ENCODE data around the gene MLYCD.

GRCh38 chr16:83914091-83914710, 15.3 kb downstream of the MLYCD start:
- TF ChIP-seq POLR2A (IDR thresholded peaks at IDR 0.05) (no peak), CTCF (IDR thresholded peaks at IDR 0.05) (no peak), EP300 (IDR thresholded peaks at IDR 0.05) (no peak)

All from ovary (tissue), 3 donors.